GM10847 (cell line): ENCODE data around the gene NOX4.

Experiments
- POLR2A ChIP-seq: IDR thresholded peaks from 2 replicates; pipeline ENCODE4 v1.6.1; 2011; ENCODE audit not compliant: insufficient read length; ENCODE audit errors: extremely low read depth

Gene NOX4

DNA sequence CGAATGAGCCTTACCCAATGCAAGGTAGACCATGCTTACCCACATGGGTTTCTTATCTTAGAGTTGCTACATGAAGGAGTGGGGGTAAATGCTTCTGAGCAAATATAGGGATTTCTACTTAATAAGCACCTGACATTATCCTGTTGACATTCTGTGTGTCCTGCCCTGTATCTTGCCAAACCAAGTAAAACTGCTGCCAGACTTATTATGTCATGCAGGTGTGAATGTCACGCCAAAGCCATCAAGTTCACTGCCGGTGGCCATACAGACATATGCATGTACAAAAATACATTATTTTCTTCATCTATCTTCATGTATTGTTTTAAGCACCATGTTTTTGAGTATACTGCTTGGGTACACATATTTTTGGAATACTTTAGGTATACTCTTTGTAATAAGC is 70.2 kb downstream of the NOX4 start:
- no peak for TF ChIP-seq POLR2A

GRCh38 chr11:89416961-89417360 is 74.2 kb downstream of the NOX4 start:
- no peak for TF ChIP-seq POLR2A

DNA sequence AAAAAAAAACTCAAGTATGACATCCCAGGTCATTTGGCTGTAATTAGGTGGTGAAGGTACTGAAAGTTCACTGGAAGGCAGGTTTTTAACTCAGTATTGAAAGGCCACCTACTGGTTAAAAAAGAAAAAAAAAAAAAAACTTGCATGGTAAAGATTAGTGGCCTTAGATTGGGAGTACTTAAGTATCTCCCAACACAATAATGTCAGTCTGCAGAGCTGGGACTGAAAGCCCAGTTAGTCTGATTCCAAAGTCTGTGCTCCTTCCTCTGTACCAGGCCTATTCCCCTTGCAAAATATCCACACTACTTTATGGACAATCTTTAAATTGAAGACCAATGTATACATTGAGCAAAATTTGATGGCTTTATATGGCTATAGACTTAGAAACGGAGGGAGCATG is 85.5 kb downstream of the NOX4 start:
- TF ChIP-seq POLR2A = no peak

GRCh38 chr11:89381094-89381493 is 110.1 kb downstream of the NOX4 start:
- no peak for TF ChIP-seq POLR2A

- TF ChIP-seq POLR2A = no peak
Observed at GRCh38 chr11:89361734-89362133, 129.4 kb downstream of the NOX4 start.

GRCh38 chr11:89358761-89359160 is 132.4 kb downstream of the NOX4 start:
- no peak for TF ChIP-seq POLR2A

GRCh38 chr11:89355646-89356045 is 135.5 kb downstream of the NOX4 start:
- no peak for TF ChIP-seq POLR2A

DNA sequence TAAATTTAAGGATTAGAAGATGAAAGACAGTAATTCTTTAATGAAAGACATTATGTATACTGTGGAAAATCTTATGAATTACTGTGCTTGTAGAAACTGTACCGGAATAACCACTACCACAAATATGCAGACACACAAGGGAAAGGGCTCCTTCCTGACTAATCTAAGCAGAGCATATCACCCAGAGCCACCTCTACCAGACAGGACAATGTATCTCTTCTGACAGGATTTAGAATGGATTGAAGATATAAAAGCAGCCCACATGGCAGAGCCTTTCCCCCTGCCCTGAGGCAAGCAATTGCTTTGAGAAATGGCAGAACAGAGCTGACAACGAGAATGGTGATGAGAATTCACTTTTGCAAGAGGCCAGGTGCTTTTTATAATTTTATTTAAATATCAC is 144.1 kb downstream of the NOX4 start:
- TF ChIP-seq POLR2A = no peak

- TF ChIP-seq POLR2A = no peak
Observed at GRCh38 chr11:89346601-89347000, 144.6 kb downstream of the NOX4 start.

DNA sequence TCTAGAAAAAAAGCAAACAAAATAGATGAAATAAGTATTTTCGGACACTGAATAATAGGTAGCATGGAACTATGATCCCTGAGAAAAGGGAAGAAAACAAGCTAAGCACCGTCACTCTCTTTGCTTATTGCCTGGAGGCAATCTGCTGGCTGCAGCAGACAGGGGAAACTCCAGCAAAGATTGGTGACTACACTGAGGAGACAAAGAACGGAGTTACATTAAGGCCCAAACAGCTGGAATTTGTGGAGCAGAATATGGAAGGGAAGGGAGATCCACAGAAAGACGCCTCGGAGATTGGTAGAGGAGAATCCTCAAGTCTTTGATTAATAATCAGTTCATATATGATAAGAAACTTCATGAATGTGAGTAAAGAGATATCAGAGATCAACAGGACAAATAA is 163.3 kb downstream of the NOX4 start:
- no peak for TF ChIP-seq POLR2A

DNA sequence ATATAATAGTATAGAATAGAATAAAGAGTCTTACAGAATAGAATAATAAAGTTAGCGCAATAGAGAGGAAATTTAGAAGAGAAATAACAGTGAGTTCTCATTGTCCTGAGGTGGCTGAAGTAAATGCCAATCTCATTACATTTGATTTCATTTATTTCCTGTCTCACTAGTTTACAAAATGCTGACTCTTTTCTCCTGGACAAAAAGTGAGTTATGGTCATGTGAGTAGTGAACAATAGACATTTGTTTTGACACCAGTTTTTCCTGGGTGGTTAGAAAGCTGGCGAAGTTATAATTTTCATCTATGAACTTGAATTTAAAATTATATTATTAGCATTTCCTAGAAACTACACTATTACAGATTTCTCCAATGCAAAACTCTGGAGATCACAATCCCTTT is 169.8 kb downstream of the NOX4 start:
- no peak for TF ChIP-seq POLR2A

DNA sequence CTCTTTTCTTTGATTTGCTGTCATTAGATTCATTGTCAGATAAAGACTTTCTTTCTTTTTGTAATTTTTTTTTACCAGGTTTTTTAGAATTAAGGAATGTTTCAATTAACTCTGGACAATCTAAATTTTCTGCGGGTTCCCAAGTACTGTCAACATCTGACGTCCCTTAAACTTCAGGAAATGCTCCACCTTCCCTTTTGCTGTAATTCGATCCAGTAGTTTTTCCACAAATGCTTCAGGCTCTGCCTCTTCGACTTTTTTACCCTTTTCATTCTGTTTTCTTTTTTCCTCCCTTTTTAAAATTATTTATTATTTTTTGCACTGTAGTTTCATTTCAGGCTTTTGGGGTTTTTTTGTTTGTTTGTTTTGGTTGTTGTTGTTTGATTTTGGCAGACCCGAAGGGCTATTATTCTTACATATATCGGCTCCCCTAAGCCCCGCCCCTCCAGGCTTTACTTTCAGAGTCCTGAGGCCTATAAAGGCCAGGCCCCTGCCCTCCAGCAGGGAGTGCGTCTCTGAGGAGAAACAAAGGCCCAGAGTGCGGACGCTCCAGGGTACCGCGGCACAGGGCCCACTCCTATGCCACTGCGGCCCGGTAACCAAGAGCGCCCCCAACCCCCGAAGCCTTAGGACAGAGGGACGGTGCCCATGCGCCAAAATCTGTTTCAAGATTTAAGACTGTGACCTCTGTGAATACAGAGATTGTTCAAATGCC is 197.1 kb downstream of the NOX4 start:
- TF ChIP-seq POLR2A = no peak

GRCh38 chr11:89279176-89279575 is 212.0 kb downstream of the NOX4 start:
- TF ChIP-seq POLR2A = no peak

- TF ChIP-seq POLR2A = no peak
Observed at GRCh38 chr11:89275966-89276365, 215.2 kb downstream of the NOX4 start.
